ENCODE data around the gene GYPC.

The GYPC gene

DNA sequence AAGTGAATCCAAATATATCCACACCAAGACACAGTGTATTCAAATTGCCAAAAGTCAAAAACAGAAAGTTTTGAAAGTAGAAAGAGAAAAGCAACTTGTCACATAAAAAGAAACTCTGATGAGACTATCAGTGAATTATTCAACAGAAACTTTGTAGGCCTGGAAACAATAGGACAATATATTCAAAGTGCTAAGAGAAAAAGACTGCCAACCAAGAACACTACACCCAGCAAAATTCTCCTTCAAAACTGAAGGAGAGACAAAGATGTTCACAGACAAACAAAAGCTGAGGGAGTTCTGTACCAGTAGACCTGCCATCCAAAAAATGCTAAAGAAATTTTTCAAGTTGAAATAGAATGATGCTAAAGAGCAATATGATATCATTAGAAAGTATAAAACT is 69.6 kb downstream of the GYPC start:
- TF ChIP-seq, protein P1, sequence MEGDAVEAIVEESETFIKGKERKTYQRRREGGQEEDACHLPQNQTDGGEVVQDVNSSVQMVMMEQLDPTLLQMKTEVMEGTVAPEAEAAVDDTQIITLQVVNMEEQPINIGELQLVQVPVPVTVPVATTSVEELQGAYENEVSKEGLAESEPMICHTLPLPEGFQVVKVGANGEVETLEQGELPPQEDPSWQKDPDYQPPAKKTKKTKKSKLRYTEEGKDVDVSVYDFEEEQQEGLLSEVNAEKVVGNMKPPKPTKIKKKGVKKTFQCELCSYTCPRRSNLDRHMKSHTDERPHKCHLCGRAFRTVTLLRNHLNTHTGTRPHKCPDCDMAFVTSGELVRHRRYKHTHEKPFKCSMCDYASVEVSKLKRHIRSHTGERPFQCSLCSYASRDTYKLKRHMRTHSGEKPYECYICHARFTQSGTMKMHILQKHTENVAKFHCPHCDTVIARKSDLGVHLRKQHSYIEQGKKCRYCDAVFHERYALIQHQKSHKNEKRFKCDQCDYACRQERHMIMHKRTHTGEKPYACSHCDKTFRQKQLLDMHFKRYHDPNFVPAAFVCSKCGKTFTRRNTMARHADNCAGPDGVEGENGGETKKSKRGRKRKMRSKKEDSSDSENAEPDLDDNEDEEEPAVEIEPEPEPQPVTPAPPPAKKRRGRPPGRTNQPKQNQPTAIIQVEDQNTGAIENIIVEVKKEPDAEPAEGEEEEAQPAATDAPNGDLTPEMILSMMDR (IDR thresholded peaks at IDR 0.05; ENCODE audit: low read depth, low read length): no peak

GRCh38 chr2:126729896-126730295 is 73.9 kb downstream of the GYPC start:
- TF ChIP-seq, protein P1 (IDR thresholded peaks at IDR 0.05; ENCODE audit: low read depth, low read length): no peak

More for the DNA sequence above, 69.6 kb downstream of the GYPC start:
- no peak for DNase-seq (ENCODE audit: extremely low read depth, low read depth)

DNA sequence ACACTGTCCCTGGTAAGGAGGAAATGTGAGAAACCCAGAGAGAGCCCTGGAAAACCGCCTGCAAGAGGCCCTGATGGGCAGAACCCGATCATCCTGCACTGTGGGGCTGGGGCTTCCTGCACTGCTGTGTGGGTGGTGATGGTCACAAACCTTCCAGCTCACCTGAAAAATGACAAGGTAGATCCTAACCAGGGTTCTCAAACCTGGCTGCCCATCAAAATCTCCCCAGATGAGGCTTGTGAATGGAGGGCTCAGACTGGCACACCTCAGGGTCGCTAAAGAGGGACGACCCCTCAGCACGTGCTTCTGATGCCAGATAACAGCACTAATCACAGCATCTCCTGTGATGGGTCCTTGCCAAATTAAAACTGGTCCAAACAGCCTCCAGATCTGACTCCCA is 74.7 kb downstream of the GYPC start:
- TF ChIP-seq, protein P1 (IDR thresholded peaks at IDR 0.05; ENCODE audit: low read depth, low read length): no peak
- DNase-seq (ENCODE audit: extremely low read depth, low read depth): no peak

More at GRCh38 chr2:126729896-126730295, 73.9 kb downstream of the GYPC start:
- DNase-seq (ENCODE audit: extremely low read depth, low read depth): no peak

DNA sequence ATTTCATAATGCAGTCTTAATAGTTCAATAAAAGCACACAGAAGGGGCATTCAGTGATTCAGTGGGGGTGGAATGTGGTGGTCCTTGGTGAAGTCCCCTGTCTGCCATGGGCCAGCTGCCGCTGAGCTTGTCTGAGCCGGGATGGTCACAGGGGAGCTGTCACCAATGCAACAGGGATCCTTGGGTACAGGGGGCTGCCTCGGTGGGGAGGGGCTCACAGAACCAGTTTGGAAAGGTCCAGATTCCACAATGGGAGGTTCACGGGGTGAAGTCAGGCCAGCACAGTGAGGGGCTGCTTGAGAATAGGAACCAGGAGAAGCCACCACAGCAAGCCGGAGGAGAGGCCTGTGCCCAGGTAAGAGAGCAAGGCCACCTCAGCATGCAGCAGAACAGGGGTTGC is 75.4 kb downstream of the GYPC start:
- TF ChIP-seq, protein P1 (IDR thresholded peaks at IDR 0.05; ENCODE audit: low read depth, low read length): no peak
- no peak for DNase-seq (ENCODE audit: extremely low read depth, low read depth)

GRCh38 chr2:126732682-126733245 is 76.8 kb downstream of the GYPC start:
- TF ChIP-seq, protein P1 (IDR thresholded peaks at IDR 0.05; ENCODE audit: low read depth, low read length): no peak
- no peak for DNase-seq (ENCODE audit: extremely low read depth, low read depth)

GRCh38 chr2:126733795-126734194 is 77.8 kb downstream of the GYPC start:
- DNase-seq (ENCODE audit: extremely low read depth, low read depth): no peak
- TF ChIP-seq, protein P1 (IDR thresholded peaks at IDR 0.05; ENCODE audit: low read depth, low read length): no peak

- TF ChIP-seq, protein P1 (IDR thresholded peaks at IDR 0.05; ENCODE audit: low read depth, low read length): no peak
- DNase-seq (ENCODE audit: extremely low read depth, low read depth): no peak
Measured at GRCh38 chr2:126736133-126736874, 80.3 kb downstream of the GYPC start.
